ENCODE data around the gene WIPF2.
A peak's percentile ranks its signal among the peaks of the same experiment; 100 is the strongest.
"Not testable (repeated sequence)": the region's sequence is repeated elsewhere in the genome, so short reads cannot be mapped to it uniquely, and the experiment has no call there.

WIPF2 gene

DNA sequence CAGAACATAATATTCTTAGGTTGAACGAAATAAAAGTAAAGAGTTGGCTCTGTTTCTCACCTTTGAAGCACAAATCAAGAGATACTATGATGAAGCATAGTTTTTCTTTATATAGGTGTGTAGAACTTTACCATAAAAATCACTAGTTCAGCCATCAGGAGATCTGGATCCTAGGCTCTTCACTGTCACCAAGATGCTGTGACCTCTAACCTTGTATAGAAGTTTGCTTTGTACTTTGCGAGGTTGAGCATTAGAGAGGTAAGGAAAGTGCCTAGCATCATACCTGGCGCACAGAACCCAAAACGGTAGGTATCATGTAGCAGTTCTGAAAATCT lies 68.0 kb downstream of the WIPF2 start:
- DNase-seq (no peak), ATAC-seq (replicated peaks) (no peak)
- Mint-ChIP-seq H3K4me1 (peaks cover 19 to 31% of the 10 kb centered on the region in 2 donors), H3K4me3 (peak overlapping the region in 1 of 2 donors; percentile 100), H3K27ac (no peak overlapping the region), H3K27me3 (no peaks in the 10 kb centered on the region), H3K36me3 (peaks cover 16 to 29% of the 10 kb centered on the region in 2 donors), H3K9me3 (no peaks in the 10 kb centered on the region)

DNA sequence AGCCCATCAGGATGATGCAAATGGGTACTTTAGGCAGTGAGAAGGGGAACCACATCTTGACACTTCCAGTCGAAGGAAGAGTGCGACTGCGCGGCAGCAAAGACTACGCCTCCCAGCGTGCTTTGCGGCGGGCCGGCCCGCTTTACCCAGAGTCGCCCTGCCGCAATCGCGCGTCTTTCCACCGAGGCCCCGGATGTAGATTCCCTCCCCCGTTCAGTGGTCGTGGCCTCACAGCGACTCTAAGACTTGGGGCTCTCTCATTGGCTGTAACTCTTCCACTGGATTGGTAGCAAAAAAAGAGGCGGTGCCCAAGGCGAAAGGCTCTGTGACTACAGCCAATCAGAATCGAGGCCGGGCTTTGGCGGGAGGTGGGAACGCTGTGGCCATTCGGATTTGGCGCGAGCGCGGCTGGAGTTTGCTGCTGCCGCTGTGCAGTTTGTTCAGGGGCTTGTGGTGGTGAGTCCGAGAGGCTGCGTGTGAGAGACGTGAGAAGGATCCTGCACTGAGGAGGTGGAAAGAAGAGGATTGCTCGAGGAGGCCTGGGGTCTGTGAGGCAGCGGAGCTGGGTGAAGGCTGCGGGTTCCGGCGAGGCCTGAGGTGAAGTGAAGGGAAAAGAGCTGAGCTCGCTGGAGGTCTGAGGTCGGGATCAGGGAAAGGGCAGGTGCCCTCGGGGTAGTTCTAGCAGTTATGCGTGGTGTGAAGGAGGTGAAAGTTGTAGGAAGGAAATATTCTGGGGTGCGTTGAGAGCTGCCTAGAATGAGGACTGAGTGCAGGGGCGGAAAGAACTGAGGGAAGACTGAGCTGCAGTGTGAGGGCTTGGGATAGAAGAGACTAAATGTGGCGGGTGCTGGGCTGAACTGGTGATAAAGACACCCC lies 68.6 kb downstream of the WIPF2 start, which contains the start of gene CDC6:
TSS of gene CDC6 (plus strand) at position 386 of the 876 bp plus-strand sequence. CDS start 1,542 bp downstream, outside the sequence.
- Mint-ChIP-seq H3K4me3 (peak within 1 kb of the TSS; percentile 88 to 100), H3K9me3 (no peaks in the 10 kb centered on the region), H3K27ac (peak within 1 kb of the TSS; percentile 98), H3K4me1 (peaks cover 19 to 31% of the 10 kb centered on the region in 2 donors), H3K27me3 (no peaks in the 10 kb centered on the region), H3K36me3 (peaks cover 14 to 23% of the 10 kb centered on the region in 2 donors)
- ATAC-seq (replicated peaks) (peak; percentile 93 to 95), DNase-seq (peak; percentile 98)

DNA sequence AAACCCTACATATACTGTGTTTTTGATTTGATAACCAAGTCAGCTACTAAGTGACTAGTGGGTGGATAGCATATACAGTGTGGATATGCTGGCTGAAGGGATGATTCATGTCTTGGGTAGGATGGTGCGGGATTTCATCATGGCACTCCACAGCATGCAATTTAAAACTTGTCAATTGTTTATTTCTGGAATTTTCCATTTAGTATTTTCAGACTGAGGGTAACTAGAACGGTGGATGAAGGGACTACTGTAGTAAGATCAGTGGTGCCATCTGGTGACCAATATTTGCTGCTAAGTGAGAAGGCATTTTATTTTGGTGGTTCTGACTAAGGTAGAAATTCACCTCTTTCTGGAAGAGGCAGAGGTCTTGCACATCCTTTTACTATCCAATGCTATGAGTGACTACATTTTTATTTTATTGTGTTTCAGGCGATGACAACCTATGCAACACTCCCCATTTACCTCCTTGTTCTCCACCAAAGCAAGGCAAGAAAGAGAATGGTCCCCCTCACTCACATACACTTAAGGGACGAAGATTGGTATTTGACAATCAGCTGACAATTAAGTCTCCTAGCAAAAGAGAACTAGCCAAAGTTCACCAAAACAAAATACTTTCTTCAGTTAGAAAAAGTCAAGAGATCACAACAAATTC lies 71.7 kb downstream of the WIPF2 start:
- Mint-ChIP-seq H3K27me3 (no peaks in the 10 kb centered on the region), H3K9me3 (no peaks in the 10 kb centered on the region), H3K27ac (no peak overlapping the region), H3K36me3 (peaks cover 15 to 30% of the 10 kb centered on the region in 2 donors), H3K4me1 (peaks cover 15 to 24% of the 10 kb centered on the region in 2 donors), H3K4me3 (no peak overlapping the region)
- DNase-seq (no peak), ATAC-seq (replicated peaks) (no peak)

DNA sequence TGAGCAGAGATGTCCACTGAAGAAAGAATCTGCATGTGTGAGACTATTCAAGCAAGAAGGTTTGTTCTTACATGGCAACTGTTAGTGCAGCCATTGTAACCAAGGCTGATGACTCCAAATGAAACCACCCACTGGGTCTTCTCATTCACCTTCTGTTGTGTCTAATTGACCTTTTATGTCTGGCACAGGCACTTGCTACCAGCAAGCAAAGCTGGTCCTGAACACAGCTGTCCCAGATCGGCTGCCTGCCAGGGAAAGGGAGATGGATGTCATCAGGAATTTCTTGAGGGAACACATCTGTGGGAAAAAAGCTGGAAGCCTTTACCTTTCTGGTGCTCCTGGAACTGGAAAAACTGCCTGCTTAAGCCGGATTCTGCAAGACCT lies 72.2 kb downstream of the WIPF2 start:
- H3K27me3 Mint-ChIP-seq = no peaks in the 10 kb centered on the region
- peaks cover 15 to 24% of the 10 kb centered on the region in 2 donors for H3K4me1 Mint-ChIP-seq
- DNase-seq (no peak), ATAC-seq (replicated peaks) (no peak)
- no peak overlapping the region for H3K4me3 Mint-ChIP-seq
- peaks cover 17 to 33% of the 10 kb centered on the region in 2 donors for H3K36me3 Mint-ChIP-seq
- H3K9me3 Mint-ChIP-seq = no peaks in the 10 kb centered on the region
- no peak overlapping the region for H3K27ac Mint-ChIP-seq

DNA sequence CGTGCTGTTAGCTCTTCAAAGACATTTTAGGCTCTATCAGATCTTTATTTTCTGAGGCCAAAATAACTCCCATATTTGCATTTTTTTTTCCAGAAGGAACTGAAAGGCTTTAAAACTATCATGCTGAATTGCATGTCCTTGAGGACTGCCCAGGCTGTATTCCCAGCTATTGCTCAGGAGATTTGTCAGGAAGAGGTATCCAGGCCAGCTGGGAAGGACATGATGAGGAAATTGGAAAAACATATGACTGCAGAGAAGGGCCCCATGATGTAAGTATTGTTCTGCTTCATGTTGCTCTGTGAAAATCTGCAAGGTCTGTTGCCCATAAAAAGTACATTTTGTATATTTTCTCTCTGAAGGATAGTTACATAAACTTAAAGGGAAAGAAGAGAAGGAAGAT lies 74.3 kb downstream of the WIPF2 start:
- Mint-ChIP-seq H3K4me3 (no peak overlapping the region), H3K4me1 (peaks cover 6 to 13% of the 10 kb centered on the region in 2 donors), H3K36me3 (peaks cover 17 to 39% of the 10 kb centered on the region in 2 donors), H3K27me3 (no peaks in the 10 kb centered on the region), H3K27ac (no peak overlapping the region), H3K9me3 (no peaks in the 10 kb centered on the region)
- no peak for DNase-seq
- ATAC-seq (replicated peaks) = no peak

DNA sequence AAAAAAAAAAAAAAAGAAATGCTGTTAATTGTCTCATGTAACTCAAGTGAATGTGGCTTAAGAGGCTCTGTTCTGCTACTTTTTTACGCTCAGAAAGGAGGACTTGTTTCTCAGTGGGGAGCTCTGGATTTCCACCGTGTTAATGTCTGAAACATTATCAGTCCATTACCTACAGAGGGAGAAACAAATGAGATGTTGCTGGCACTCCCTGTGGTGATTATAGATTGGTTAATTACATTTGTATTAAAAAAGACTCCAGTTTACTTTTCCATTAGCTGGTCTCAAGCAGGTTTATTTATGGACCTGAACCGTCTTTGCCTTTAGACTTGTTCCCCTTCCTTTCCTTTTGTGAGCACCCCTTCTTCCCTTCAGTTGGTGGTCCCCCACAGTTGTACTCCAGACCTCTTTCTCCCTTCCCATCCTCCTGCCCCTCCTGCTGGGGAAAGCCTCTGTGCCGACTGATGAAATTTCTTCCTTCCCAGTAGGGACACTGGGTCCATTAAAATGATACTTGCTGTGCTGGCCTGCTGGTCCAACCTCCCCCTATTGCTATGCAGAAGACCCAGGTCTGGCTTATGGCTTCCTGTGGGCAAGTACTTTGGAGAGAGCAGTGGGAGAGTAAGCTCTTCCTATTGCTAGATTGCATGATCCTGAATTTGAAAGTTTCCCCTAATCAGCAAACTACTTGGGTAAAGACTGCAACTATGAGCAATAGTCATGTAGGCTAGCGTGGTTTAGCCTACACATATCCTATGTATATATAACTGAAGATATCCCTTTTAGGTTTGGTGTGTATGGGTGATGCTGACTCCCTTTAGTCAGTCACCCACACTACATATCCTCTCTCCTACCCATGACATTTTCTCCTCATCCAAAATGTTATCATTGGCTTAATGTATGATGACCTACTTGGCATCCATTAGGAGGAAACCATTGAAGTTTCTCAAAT lies 76.7 kb downstream of the WIPF2 start:
- peaks cover 24 to 37% of the 10 kb centered on the region in 2 donors for H3K36me3 Mint-ChIP-seq
- no peak for ATAC-seq (replicated peaks)
- H3K27ac Mint-ChIP-seq = no peak overlapping the region
- DNase-seq = no peak
- no peaks in the 10 kb centered on the region for H3K27me3 Mint-ChIP-seq
- H3K4me1 Mint-ChIP-seq = peaks cover 3% of the 10 kb centered on the region in 2 donors
- no peaks in the 10 kb centered on the region for H3K9me3 Mint-ChIP-seq
- H3K4me3 Mint-ChIP-seq = no peak overlapping the region

DNA sequence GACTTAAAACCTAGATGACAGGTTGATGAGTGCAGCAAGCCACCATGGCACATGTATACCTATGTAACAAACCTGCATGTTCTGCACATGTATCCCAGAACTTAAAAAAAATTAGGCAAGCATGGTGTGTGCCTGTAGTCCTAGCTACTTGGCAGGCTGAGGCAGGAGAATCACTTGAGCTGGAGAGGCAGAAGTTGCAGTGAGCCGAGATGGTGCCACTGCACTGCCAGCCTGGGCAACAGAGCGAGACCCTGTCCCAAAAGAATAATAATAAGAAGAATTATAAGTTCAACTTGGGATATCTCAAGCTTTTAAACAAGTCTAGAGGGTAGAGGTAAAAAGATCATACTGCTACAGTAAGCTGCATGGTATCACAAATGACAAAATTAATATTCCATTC lies 78.4 kb downstream of the WIPF2 start:
- no peaks in the 10 kb centered on the region for H3K27me3 Mint-ChIP-seq
- no peaks in the 10 kb centered on the region for H3K4me1 Mint-ChIP-seq
- no peak for DNase-seq
- H3K36me3 Mint-ChIP-seq = peaks cover 20 to 37% of the 10 kb centered on the region in 2 donors
- no peak overlapping the region for H3K27ac Mint-ChIP-seq
- H3K4me3 Mint-ChIP-seq = no peak overlapping the region
- ATAC-seq (replicated peaks) = no peak
- no peaks in the 10 kb centered on the region for H3K9me3 Mint-ChIP-seq

DNA sequence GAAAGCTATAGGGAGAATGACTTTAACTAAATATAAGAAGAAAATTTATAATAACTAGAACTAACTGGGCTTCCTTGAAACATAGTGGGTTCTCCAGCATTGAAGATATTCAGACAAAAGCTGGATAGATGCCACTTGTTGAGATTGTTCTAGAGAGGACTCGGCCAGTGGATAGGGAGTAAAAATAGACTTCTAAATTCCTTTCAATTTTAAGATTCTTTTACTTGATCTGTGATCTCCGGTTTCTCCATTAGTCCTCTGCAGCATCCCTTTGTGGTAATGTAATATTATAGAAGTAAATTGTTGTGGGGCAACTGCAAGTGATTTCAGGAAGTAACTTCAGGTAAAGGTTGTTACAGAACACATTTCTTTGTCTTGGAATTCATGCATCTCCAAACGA lies 79.6 kb downstream of the WIPF2 start:
- Mint-ChIP-seq H3K36me3 (peaks cover 23 to 38% of the 10 kb centered on the region in 2 donors), H3K27ac (no peak overlapping the region), H3K9me3 (no peaks in the 10 kb centered on the region), H3K27me3 (no peaks in the 10 kb centered on the region), H3K4me1 (peaks cover 7 to 8% of the 10 kb centered on the region in 2 donors), H3K4me3 (no peak overlapping the region)
- ATAC-seq (replicated peaks) = no peak
- DNase-seq = no peak

DNA sequence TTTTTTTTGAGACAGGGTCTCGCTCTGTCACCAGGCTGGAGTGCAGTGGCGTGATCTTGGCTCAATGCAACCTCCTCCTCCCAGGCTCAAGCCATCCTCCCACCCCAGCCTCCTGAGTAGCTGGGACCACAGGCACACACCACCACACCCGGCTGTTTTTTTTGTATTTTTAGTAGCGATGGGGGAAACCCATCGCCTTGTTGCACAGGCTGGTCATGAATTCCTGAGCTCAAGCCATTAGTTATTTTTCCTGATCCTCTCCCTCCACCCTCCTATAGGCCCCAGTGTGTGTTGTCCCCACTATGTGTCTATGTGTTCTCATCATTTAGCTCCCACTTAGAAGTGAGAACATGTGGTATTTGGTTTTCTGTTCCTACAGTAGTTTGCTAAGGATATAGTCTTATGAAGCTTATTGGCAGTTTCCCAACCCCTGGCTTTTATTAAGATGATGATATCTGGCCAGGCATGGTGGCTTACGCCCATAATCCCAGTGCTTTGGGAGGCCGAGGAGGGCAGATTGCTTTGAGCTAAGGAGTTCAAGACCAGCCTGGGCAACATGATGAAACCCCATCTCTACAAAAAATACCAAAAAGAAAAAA lies 80.2 kb downstream of the WIPF2 start:
- not testable (repeated sequence) for H3K4me1 Mint-ChIP-seq; DNase-seq; H3K27me3 Mint-ChIP-seq; H3K4me3 Mint-ChIP-seq; H3K9me3 Mint-ChIP-seq; ATAC-seq (replicated peaks); H3K27ac Mint-ChIP-seq
- peaks cover 23 to 39% of the 10 kb centered on the region in 2 donors for H3K36me3 Mint-ChIP-seq

DNA sequence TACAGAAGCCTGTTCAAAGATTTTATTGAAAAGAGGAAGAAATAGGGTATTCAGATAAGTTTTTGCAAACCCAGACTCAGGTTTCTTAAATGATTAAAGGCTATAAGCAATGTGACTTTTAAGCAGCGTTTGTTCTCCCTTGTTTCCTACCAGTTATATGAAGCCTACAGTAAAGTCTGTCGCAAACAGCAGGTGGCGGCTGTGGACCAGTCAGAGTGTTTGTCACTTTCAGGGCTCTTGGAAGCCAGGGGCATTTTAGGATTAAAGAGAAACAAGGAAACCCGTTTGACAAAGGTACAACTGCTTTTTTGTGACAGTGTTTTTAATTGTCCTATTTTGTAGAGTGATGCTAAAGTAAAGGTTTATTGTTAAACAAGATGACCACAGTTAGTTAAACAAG lies 82.2 kb downstream of the WIPF2 start:
- Mint-ChIP-seq H3K36me3 (peaks cover 20 to 31% of the 10 kb centered on the region in 2 donors), H3K4me1 (peaks cover 7 to 8% of the 10 kb centered on the region in 2 donors), H3K27ac (no peak overlapping the region), H3K9me3 (no peaks in the 10 kb centered on the region), H3K27me3 (no peaks in the 10 kb centered on the region), H3K4me3 (no peak overlapping the region)
- DNase-seq (no peak), ATAC-seq (replicated peaks) (no peak)

DNA sequence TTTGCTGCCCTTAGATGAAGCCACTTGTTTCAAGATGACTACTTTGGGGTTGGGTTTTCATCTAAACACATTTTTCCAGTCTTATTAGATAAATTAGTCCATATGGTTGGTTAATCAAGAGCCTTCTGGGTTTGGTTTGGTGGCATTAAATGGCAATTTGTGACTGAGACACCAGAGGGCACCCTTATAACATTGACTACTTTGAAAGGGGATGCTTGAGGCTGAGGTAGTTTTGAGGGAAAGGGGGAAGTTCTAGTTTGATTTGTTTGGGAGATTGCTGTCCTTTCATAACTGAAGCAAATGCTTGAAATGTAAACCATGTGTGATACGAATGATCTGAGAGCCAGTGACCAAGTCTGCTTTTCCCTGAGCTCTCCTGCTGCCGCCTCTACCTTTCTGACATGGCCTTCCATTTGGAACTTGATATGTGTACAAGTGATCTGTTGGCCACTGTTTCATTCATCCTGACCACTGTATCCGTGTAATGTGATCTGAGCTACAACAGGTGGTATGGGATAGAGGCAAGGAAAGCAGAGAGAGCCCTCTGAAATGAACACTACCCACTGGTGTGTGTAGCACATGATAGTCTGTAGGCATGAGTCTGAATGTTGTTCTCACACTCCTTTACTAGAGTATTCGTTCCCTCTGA lies 84.0 kb downstream of the WIPF2 start:
- no peak overlapping the region for H3K27ac Mint-ChIP-seq
- no peaks in the 10 kb centered on the region for H3K27me3 Mint-ChIP-seq
- H3K4me3 Mint-ChIP-seq = no peak overlapping the region
- H3K9me3 Mint-ChIP-seq = no peaks in the 10 kb centered on the region
- peak; percentile 74 to 79 for ATAC-seq (replicated peaks)
- peaks cover 8 to 11% of the 10 kb centered on the region in 2 donors for H3K4me1 Mint-ChIP-seq
- peaks cover 17 to 21% of the 10 kb centered on the region in 2 donors for H3K36me3 Mint-ChIP-seq
- DNase-seq = no peak

DNA sequence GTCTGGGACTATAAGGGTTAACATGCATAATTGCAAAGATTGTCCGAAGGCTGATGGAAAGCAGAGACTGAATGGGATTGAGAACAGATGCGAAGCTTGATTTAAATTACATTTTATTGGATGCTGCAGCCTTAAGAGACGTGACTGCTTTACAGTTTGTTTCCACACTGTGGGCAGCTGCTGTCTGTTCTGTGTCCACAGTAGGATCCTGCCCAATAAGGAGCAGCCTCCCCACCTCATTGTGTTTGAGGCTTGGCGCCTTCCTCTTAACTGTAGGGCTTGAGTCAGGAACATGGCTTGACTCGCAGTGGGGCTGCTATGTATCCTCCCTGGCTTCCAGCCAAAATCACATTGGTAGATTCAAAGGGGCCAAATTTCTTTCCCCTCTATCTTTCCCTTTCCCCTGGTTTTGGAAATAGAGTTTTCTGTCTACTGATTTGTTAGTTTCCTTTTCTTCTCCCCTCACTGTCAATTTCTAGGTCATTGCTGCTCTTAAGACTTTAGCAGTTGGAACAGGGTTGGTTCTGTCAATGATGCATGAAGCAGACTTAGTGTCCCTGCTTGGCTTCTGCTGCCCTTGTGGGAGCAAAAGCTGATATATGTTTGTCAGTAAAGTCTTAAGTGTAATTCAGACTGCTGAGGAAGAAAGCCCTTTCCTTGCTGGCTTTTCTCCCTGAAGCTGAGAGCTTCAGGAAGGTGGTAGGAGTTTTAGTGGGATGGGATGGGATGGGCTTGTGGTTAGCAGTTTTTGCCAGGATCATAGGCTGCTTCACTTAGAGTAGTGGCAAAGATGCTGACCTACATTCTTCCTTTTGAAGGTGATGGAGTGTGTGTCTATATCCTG lies 84.8 kb downstream of the WIPF2 start:
- Mint-ChIP-seq H3K27ac (no peak overlapping the region), H3K27me3 (no peaks in the 10 kb centered on the region), H3K4me1 (peaks cover 8 to 11% of the 10 kb centered on the region in 2 donors), H3K36me3 (peaks cover 14 to 18% of the 10 kb centered on the region in 2 donors), H3K9me3 (no peaks in the 10 kb centered on the region), H3K4me3 (no peak overlapping the region)
- DNase-seq (no peak), ATAC-seq (replicated peaks) (no peak)

DNA sequence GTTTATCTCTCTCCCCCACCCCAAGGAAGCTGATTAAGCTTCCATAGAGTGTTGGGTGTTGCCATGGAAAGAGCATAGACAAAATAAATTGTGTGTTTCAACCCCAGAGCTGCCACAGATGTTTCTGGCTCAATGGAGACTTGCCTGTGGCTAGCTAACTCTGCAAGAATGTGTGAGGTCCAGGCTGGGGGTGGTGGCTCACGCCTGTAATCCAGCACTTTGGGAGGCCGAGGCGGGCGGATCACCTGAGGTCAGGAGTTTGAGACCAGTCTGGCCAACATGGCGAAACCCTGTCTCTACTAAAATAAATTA lies 85.4 kb downstream of the WIPF2 start:
- peaks cover 10 to 15% of the 10 kb centered on the region in 2 donors for H3K36me3 Mint-ChIP-seq

More for the DNA sequence above, 85.4 kb downstream of the WIPF2 start:
- not testable (repeated sequence) for ATAC-seq (replicated peaks); DNase-seq; H3K27me3 Mint-ChIP-seq; H3K27ac Mint-ChIP-seq; H3K9me3 Mint-ChIP-seq; H3K4me3 Mint-ChIP-seq
- peaks cover 8 to 11% of the 10 kb centered on the region in 2 donors for H3K4me1 Mint-ChIP-seq
